Effector memory CD4-positive, alpha-beta T cell (primary cell): Measurements from ENCODE around the gene NFIA.

Source experiments
- DNase-seq, 3 donors: peaks; one replicate each; pipeline ENCODE4 v3.0.0-alpha.2; 2020
- H3K27ac ChIP-seq: 2 replicates; pipeline ENCODE4 v1.7.0; 2013; ENCODE audit warnings: mild to moderate bottlenecking, low read length, moderate library complexity; ENCODE audit not compliant: insufficient read depth, poor library complexity, severe bottlenecking
- H3K27me3 ChIP-seq: replicated peaks from 2 replicates; pipeline ENCODE4 v1.7.0; 2013; ENCODE audit warnings: mild to moderate bottlenecking, low read length; ENCODE audit not compliant: insufficient read depth, control insufficient read depth, poor library complexity, severe bottlenecking
- H3K36me3 ChIP-seq: 2 replicates; pipeline ENCODE4 v1.7.0; 2013; ENCODE audit warnings: mild to moderate bottlenecking, low read length, moderate library complexity; ENCODE audit not compliant: control insufficient read depth, insufficient read depth
- H3K4me1 ChIP-seq: 2 replicates; pipeline ENCODE4 v1.7.0; 2013; ENCODE audit warnings: low read length, mild to moderate bottlenecking; ENCODE audit not compliant: control insufficient read depth, insufficient read depth, poor library complexity, severe bottlenecking
- H3K4me3 ChIP-seq: 2 replicates; pipeline ENCODE4 v1.7.0; 2013; ENCODE audit warnings: low read length, low read depth, mild to moderate bottlenecking; ENCODE audit not compliant: insufficient read depth, poor library complexity, severe bottlenecking
- H3K9me3 ChIP-seq: 2 replicates; pipeline ENCODE4 v1.7.0; 2013; ENCODE audit warnings: mild to moderate bottlenecking, low read length, moderate library complexity; ENCODE audit not compliant: control insufficient read depth

NFIA gene

DNA sequence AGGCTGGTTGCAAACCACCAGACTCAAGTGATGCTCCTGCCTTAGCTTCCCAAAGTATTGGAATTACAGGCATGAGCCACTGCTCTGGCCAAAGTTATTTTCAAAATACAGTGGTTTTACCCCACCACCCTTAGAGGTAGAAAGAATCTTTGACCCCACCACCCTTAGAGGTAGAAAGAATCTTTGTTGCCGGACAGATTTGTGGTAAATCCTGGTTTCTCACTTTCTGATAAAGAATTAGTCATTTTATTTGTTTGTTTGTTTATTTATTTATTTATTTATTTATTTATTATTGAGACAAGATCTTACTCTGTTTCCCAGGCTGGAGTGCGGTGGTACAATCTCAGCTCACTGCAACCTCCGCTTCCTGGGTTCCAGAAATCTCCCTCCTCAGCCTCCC lies 55.9 kb downstream of the NFIA start:
- DNase-seq: no peak
- Histone ChIP-seq H3K36me3 (no peaks in the 10 kb centered on the region), H3K4me3 (no peak overlapping the region), H3K4me1 (no peaks in the 10 kb centered on the region), H3K27ac (no peak overlapping the region), H3K9me3 (no peaks in the 10 kb centered on the region), H3K27me3 (no peaks in the 10 kb centered on the region)

DNA sequence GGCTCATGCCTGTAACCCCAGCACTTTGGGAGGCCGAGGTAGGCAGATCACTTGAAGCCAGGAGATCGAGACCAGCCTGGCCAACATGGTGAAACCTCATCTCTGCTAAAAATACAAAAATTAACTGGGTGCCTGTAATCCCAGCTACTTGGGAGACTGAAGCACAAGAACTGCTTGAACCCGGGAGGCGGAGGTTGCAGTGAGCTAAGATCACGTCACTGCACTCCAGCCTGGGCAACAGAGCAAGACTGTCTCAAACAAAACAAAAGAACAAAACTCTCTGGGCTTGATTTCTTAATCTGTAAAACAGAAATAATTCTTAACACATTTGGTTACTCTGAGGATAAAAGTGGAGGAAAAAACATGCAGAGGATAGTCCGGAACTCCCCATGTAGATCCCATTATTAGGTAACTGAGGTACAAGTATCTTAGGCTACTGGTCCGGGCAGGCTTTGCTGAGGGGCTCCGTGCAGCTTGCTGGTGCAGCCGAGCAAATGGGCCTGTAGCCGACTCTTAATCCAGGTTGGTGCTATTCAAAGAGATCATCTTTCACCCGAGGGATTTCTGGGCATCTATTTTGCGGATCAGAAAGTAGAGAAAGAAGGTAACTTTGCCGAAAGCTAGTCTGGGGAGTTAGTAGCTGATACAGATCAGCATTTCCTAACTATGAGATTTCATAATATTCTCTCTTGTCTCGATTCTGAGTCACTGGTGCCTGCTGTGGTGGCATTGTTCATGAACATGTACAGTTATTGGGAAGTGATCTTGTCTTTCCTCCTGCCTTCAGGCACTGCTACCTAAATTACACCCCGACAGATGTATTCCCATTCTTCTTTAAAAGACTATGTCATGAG lies 56.8 kb downstream of the NFIA start:
- no peak for DNase-seq
- Histone ChIP-seq H3K27me3 (no peaks in the 10 kb centered on the region), H3K9me3 (no peaks in the 10 kb centered on the region), H3K4me3 (no peak overlapping the region), H3K36me3 (no peaks in the 10 kb centered on the region), H3K27ac (no peak overlapping the region), H3K4me1 (no peaks in the 10 kb centered on the region)

DNA sequence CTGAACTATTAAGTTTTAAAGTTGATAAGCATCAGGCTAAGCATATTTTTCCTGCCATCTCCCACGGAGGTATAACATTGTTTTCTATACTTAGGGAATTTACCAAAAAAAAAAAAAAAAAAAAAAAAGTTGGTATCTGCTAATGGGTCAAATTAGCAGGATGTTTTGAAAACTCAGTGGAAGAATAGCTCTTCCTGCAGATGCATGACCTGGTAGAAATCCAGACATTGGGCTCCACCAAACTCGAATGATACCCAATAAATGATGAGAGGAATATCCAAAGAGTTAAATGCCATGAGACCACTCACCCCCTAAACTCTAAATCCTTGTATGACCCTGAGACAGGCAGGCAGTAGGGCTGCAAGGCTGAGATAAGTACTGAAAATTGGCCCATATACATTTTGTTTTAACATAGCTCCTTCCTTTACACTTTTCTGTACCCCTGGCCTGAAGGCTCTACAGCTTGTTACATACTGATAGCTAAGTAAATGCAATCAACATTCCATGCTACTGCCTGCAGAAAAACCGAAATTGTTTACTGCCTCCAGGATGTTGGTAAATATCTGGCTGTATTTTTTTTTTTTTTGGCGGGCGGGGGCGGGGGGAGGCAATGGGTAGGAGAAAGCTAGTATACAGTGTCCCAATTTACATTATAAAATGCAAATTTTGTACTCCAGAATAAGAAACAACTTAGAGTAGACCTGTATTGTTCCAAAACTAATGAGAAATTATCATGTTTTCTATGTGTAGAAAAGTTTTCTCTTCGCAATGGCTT lies 57.6 kb downstream of the NFIA start:
- Histone ChIP-seq H3K9me3 (no peaks in the 10 kb centered on the region), H3K4me3 (no peak overlapping the region), H3K27me3 (no peaks in the 10 kb centered on the region), H3K27ac (no peak overlapping the region), H3K4me1 (no peaks in the 10 kb centered on the region), H3K36me3 (no peaks in the 10 kb centered on the region)
- no peak for DNase-seq

DNA sequence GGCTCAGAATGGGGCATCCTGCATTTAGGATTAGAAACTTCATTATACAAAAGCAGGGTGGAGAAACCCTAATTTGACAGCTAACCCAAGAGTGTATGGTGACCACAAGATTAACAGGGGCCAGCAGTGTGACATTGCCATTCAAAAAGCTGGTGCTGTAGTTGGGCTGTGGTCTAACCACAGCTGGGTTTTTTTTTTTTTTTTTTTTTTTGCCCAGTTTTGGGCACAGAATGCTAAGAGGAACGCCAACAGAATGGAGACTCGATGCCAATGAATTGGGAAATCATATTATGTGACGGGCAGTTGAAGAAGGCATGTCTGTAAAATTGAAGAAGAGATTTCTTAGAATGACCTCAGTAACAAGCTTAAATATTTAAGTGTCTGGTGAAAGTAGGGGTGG lies 58.4 kb downstream of the NFIA start:
- Histone ChIP-seq H3K9me3 (no peaks in the 10 kb centered on the region), H3K36me3 (no peaks in the 10 kb centered on the region), H3K4me1 (no peaks in the 10 kb centered on the region), H3K4me3 (no peak overlapping the region), H3K27ac (no peak overlapping the region), H3K27me3 (no peaks in the 10 kb centered on the region)
- DNase-seq: no peak

DNA sequence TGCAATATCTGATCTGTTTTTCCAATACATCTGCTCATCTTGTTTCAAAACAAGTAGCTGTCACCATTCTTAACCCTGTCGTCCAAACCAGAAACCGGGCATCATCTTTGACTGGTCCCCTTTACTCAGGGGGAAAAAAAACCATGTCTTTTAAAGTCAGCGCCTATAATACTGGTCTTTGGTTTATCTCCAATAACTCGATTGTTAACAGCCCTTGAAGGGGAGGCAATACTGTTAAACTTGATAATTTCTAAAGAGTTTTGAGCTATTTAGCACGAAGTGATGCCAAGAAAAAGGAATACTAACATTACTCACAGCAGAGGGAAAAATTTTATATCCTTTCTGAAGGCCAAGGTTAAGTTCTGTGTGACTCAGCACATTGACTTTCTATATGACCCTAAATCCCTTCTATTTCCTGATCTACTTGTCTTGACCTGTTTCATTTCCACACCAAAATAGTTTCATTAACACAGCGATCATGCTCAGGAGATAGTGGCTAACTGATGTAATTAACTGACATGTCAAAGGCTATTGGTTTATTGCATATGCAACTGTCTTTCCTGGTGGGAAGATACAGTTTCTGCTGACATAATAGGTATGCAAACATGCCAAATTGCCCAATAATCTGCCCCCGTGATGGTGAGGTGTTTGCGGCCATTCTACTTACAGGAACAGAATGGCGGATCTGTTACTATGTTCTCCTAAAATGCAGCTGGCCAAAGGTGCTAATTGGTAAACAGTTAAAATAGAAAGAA lies 59.1 kb downstream of the NFIA start:
- Histone ChIP-seq H3K27me3 (no peaks in the 10 kb centered on the region), H3K9me3 (no peaks in the 10 kb centered on the region), H3K4me1 (no peaks in the 10 kb centered on the region), H3K4me3 (no peak overlapping the region), H3K36me3 (no peaks in the 10 kb centered on the region), H3K27ac (no peak overlapping the region)
- no peak for DNase-seq

DNA sequence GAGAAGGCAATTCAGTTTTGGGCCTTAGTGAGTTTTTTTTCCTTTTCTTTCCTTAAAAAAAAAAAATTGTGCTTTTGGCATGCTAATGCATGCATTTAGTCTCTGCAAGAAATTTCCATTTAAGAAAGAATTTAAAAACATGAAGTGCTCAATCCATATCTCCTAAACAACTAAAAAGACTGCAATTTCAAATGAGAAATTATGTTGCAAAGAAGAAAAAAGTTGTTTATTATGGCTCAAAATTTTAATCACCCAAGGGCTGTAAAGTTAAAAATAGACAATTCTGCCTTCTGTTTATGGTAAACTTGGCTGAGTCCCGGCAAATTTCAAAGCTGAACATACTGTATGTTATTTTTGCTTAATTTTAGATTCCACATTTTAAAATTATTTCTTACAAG lies 59.7 kb downstream of the NFIA start:
- H3K27me3 ChIP-seq: no peaks in the 10 kb centered on the region
- H3K9me3 ChIP-seq: no peaks in the 10 kb centered on the region
- no peak for DNase-seq
- no peaks in the 10 kb centered on the region for H3K4me1 ChIP-seq
- no peaks in the 10 kb centered on the region for H3K36me3 ChIP-seq
- no peak overlapping the region for H3K27ac ChIP-seq
- no peak overlapping the region for H3K4me3 ChIP-seq

DNA sequence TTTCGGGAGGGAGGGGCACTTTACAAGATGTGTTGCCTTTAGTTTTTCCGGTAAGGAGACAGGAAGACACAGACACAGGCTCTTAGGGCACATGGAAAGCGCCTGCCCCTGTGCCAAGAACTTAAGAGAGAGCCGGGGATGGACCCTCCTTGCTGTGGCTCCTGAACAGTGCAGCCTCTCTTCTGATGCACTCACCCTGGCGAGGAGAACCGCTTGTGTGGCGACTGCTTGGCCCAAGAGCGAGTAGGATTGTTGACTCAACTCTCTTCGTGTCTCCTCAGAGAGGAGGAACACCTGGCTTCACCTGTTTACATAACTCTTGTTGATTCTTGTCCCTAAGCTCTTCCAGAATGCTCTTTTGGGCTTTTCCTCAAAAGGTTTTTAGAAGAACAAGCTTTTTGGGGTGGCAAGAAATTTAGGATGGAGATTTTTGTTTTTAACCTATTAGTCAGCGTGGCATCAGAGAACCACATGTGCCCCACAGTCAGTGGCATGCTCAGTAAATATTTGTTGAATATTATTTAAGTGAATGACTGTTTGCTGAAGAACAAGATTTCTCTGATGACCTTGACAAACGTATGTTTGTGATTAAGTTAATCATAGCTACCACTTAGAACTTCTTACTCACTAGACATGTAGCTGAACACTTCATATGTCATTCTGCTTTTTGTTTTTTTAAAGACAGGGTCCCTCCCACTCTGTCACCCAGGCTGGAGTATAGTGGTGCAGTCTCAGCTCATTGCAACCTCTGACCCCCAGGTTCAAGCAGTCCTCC lies 60.6 kb downstream of the NFIA start:
- no peak overlapping the region for H3K27ac ChIP-seq
- H3K36me3 ChIP-seq: no peaks in the 10 kb centered on the region
- no peaks in the 10 kb centered on the region for H3K4me1 ChIP-seq
- DNase-seq: no peak
- no peaks in the 10 kb centered on the region for H3K27me3 ChIP-seq
- H3K9me3 ChIP-seq: no peaks in the 10 kb centered on the region
- H3K4me3 ChIP-seq: no peak overlapping the region

DNA sequence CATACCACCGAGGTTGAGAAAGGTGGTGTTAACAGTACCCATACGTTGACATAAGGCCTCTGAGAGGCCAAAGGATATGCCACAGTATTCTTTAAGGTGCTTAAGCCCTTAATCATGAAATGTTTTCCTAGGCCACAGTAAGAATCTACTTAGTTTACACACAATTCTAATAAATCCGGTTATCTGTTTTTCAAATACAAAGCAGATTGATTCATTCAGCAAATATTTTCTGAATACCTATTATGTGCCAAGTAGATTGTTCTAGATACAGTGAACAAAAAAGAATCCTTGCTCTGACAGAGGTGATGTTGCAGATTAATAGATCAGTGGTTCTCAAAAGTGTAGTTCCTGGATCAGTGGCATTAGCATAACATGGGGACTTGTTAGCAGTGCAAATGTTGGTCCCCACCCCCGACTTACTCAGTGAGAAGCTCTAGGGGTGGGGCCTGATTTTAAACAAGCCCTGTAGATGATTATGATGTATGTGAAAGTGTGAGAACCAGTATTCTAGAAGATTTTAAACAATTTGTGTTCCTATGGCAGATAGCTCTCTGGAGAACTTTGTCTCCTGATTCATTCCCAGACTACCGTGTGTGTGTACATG lies 61.6 kb downstream of the NFIA start:
- Histone ChIP-seq H3K4me3 (no peak overlapping the region), H3K27ac (no peak overlapping the region), H3K27me3 (no peaks in the 10 kb centered on the region), H3K9me3 (no peaks in the 10 kb centered on the region), H3K36me3 (no peaks in the 10 kb centered on the region), H3K4me1 (no peaks in the 10 kb centered on the region)
- DNase-seq: no peak
